ENCODE measurements around the gene RNF175.

- TF ChIP-seq CTCF (IDR thresholded peaks at IDR 0.05) (no peak), POLR2A (IDR thresholded peaks at IDR 0.05) (no peak)
Observed at GRCh38 chr4:153799694-153800074, 39.9 kb upstream of the RNF175 start.
